ENCODE results near the gene S100A9. TPM values are rescaled to one million over a fixed set of nuclear protein-coding genes. Genes with fewer than 3 reads are reported as not detected.
"Not testable (repeated sequence)": the region's sequence is repeated elsewhere in the genome, so short reads cannot be mapped to it uniquely, and the experiment has no call there.

S100A9 gene
- total RNA-seq, 1 experiment from 2014 or later = not detected

DNA sequence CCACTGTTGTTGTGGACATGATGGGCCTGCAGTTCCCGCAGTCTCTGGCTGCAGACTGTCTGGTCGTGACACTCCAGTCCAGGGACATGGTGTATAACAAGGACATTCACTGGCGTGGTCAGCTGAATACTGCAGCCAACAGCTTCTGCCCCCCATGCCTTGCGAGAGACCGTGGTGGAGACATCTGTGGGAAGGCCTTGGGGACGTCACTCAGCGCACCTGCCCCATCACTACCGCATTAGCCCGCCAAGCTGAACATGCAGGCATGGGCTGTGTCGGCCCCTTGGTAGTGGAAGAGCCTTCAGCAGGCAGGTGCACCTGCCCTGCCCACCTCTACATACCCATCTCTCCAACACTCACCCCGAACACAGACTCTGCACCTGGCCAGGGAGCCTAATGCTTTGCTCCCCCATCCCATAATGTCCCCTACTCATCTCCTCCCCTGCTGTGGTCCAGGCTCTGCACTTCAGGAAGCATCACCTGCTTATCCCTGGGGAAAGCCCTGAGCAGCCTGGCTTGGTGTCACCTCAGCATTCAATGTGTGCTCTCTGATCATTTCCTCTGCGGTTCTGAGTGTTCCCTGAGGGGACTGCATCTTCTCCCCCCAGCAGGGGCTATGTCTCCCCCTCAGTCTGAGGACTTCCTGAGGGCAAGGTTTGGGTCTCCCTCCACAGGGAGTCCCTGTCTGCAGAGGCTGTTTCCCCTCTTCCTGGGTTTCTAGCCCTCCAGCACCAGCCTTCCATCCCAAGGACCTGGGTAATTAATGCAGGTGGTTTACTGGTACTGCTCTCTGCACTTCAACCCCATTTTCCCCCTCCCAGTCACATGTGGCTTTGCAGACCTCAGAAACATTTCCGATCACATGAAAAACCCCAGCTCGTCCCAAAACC lies 12.2 kb upstream of the S100A9 start:
- DNase-seq (ENCODE audit: low spot score) = no peak

DNA sequence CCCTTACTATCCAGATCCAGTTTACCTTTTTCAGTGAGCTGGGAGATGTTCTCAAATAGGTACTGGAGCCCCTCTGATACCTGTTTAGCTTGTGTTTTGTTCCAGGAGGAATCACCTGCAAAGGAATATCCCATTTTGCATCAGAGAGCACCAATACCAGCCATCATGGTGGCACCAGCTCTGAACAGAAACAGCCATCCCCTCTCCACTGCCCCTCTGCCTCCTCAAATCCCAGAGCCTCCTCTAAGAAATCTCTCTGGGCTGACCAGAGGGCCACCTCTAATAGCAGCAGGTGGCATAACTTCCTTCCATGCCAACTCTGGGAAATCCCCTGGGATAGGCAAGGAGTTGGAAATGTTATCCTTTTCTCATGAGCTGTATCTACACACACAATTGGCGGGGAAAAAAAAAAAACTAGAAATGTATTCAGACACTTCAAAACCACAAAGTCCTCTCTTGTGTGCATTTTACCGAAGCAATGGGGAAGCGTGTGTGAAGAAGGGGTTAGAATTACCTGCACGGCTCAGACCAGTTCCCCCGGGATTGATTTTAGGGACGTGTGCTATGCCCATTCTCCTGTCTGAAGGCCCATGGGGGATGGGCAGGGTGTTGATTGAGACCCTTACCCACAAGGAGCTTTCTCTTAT lies 11.5 kb upstream of the S100A9 start:
- no peak for DNase-seq (ENCODE audit: low spot score)

DNA sequence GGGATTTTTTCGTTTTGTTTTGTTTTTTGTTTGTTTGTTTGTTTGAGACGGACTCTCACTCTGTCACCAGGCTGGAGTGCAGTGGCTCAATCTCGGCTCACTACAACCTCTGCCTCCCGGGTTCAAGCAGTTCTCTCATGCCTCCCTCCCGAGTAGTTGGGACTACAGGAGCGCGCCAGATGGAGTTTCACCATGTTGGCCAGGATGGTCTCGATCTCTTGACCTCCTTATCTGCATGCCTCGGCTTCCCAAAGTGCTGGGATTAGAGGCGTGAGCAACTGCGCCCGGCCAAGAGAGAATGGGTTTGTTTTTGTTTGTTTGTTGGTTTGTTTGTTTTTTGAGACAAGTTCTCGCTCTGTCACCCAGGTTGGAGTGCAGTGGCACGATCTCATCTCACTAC lies 10.6 kb upstream of the S100A9 start:
- DNase-seq (ENCODE audit: low spot score) = not testable (repeated sequence)

DNA sequence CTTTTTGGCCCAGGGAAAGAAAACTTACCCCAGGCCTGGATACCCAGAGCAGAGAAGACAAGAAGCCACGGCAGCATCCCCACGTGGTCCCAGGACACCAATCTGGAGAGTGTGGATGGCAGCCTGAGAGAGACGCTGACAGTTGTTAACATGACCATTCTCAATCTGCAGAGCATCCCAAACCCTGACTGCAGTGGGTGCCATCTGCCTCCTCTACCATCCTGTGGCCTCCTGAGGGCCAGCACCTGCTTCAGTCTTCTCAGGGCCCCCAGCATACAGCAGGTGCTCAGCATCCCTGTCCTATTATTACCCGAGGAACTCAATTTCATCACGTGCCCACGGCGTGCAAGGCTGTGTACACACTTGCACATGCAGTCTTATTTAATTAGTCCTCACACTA lies 9.8 kb upstream of the S100A9 start:
- DNase-seq (ENCODE audit: low spot score) = no peak

DNA sequence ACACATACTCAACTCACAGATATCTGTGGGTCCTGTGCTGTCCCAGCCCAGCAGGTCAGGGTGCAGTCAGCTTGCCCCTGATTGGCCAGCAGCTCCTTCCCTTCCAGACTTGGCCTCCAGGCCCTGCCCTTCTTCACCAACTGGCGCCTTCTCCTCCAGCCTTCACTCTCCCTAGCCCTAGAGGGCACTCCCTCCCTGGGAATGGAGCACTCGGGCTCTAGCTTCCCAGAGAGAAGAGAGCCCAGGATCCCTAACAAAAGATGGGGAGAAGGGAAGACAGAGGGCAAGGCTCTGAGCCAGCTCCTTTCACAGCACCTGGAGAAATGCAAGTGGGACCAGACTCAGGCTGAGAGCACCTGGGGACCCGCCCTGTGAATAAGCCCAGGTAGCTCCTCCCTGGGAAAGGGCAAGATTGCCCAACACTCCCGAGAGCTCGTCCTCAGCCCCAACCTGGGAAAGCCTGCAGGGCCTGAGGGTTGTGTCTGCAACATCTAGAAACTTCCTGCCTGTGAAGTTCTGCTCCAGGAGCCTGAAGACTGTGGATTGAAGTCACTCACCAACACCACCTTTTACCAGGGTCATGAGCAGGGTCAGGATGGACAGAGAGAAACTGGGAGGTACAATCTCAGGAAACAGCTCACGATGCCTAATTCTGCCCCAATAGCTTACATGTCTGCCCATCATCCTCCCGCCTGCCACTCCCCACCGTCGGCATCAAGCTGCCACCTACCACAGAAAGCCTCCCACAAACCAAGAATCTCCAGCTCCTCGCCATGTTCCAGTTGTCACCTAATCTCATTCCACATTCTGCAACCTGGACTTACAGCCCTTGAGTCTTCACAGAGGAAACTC lies 8.9 kb upstream of the S100A9 start, which contains the start of gene PGLYRP4:
TSS of gene PGLYRP4 (minus strand) at position 331 of the 852 bp plus-strand sequence. CDS start 909 bp downstream, outside the sequence.
- DNase-seq (ENCODE audit: low spot score) = no peak

DNA sequence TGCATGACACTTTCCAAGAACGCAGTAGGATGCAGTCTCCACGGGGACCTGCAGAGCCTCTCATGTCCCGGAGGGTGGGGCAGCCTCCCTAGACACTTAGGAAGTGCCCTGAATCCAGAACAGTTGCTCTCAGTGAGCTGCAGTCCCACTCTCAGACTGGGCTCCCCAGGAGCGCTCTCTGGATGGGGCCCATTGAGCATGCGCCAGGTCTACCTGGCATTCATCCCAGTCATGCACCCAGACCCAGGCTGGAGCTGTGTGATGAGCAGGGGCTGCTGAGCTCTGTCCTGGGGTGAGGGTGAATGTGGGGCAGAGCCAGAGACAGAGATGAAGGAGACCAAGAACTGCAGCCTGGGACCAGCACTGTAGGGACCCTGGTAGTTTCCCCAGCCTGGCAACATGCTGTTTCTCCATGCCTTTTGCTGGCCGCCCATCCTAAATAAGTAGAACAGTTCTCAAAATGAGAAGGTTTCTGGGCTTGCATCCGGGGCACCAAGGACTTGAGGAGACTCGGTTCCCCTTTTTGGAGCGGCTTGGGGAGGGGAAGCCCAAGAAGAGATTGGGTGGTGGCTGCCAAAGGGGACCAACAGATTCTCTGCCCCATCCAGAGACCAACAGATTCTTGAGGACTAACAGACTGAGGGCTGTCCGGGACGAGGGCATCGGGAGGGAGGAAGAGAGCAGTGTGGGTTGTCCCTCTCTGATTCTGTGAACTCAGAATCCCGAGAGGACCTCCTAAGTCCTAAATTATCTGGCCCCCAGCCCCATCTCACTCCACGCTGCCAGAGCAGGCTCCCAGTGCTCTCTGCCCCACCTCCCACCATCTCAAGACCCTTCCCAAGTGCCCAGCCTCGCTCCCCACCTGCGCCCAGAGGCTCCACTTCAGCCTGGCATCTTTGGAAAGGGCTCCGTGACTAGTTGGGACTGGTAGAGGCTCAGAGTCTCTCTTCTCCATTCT lies 8.0 kb upstream of the S100A9 start:
- no peak for DNase-seq (ENCODE audit: low spot score)

DNA sequence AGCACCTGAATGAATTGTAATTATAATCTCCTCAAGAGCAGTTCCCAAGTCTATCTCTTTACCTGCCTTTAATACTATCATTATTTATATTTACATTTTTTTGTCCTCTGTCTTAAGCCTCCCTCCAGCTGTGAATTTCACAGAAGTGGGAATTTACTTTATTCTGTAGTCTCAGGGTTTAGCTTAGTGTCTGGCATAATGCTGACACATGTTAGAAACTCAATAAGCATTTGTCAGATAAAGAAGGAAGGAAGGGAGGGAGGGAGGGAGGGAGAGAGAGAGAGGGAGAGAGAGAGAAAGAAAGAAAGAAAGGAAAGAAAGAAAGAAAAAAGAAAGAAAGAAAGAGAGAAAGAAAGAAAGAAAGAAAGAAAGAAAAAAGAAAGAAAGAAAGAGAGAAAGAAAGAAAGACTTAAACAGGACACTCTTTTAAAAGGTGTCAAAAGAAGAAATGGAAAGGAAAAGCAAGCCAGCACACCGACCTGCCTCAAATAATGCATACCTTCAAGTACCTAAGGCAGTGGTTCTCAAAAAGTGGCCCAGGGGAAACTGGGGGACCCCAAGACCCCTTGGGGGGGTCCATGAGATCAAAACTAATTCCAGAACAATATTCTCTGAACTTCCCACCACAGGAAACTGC lies 7.2 kb upstream of the S100A9 start:
- no peak for DNase-seq (ENCODE audit: low spot score)

DNA sequence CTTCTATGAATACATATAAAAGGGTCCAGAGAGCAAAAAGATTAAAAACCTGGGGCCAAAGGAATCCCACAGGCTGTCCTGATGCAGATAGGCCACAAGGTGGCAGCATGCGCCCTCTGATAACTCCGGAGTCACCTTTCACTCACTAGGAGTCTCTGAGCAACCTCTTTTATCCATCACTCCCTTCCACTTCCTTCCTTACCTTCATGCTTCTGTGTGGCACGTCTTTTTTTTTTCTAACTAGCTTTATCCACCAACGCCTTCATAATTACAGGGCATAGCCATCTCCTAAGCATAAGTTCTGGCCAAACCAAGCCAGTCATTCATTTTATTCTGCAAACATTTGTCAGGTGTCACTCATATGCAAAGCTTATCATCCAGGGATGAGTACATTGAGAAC lies 5.1 kb upstream of the S100A9 start:
- peak; percentile 67 for DNase-seq (ENCODE audit: low spot score)

DNA sequence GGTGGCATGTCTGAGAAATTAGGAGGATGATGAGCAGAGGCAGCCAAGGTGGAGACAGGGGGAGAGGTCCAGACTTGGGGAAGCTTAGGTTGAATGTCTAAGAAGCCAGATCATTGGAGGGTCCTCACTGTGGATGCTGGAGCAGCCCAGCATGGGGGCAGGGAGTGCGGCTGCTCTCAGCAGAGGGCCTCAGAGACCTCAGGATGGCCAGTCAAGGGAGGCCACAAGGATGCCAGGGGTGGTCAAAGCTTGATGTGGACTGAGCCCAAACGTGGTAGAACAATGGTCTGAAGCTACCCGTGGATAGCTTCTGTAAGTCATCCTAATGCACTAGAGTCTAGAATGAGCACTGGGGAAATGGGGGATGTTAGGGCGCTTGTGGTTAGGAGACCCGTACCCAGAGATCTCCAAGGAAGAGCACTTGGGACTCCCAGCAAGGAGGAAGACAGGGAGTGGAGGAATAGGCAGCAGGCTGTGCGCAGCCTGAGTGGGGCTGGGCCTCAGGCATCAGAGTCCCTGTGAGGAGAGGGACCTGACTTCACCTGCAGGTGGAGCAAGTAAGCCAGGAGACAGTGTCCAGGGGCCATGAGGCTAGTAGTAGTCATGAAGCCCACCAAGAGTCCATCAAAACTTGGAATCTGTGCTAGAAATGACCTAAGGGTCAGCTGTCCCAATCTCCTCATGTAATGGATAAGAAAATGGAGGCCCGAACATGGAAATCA lies 4.3 kb upstream of the S100A9 start:
- DNase-seq (ENCODE audit: low spot score) = peak; percentile 36

DNA sequence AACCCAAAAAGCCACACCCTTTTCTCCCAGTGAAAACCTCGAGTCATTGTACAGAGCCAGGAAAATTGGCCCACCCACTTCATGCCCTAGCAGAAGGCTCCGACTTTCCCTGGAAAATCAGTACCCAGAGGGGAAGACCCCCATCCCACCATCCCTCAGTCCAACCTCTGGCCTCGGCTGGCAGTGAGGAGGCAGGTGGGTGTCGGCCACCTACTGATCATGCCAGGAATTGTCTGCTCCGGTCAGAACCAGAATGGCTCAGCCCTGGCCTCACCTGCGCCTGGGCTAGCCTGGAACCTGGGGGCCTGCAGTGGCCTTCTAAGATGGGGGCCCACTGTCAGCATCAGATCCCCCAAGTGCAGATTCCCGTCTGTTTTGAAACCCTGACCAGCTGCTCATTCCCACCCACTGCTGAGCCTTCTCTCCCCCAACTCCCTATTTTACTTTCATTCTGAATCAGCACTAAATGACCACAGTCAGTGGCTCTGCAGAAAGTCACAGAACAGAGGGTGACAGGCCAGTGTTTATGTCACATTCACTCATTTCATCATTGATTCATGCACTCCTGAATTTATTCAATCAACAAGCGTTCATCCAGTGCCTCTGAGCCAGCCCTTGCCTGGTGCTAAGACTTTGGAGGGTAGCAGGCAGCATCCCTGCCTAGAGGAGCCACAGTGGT lies 3.0 kb upstream of the S100A9 start:
- DNase-seq (ENCODE audit: low spot score) = no peak

DNA sequence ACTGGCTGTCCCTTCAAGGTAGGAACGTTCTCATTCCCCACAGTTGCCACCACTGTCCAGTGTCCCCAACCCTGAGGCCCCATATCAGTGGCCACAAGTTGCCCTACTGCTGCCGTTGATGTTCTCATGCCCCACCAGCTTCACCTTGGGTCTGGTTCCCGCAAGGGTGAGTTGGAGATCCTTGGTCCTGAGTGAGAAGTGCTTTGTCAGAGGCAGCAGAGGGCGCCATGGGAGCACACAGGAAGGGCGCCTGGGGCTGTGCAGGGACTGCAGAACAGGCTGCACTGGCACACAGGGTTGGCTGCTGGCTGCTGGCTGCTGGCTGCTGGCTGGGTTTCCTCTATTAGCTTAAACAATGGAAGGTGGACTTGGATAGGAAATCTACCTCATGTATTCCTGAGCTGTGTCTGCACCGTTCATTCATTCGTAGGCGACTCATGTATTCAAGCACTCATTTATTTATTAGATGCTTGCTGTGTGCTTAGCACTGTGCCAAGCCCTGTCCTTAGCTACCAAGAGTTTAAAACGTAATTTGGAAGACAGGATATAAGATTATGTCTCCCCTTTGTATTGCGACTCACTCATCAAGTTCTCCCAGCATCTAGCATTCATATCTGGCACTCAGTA lies 2.1 kb upstream of the S100A9 start:
- DNase-seq (ENCODE audit: low spot score) = peak; percentile 76

DNA sequence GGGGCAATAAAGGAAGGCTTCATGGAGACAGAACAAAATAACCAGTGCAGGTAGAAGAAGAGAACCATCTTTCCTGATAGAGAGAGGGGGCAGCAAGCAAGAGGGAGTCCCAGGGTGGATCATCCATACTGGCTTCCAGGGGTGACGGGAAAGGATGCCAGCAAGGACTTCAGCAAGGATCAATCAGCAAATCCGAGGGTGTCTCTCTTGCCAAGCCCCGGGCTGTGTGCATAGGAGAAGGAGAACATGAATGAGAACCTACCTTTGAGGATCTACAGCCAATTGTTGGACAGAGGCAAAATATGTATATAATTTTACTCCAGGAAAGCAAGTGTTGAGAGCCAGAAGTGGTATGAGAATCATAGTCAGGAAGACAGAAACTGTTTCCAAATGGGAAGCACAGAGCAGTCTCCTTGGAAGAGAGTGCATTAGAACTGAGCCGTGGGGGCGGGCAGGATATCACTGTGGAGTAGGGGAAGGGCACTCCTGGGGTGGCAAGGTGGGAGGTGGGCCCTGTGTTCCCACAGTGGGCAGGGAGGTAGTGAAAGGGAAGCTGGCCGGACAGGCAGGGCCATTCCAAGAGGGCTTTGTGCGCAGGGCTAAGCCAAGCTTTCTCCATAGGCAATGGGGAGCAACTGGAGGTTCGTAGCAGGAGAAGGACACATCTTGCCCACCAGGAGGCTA lies 1.1 kb upstream of the S100A9 start:
- no peak for DNase-seq (ENCODE audit: low spot score)

DNA sequence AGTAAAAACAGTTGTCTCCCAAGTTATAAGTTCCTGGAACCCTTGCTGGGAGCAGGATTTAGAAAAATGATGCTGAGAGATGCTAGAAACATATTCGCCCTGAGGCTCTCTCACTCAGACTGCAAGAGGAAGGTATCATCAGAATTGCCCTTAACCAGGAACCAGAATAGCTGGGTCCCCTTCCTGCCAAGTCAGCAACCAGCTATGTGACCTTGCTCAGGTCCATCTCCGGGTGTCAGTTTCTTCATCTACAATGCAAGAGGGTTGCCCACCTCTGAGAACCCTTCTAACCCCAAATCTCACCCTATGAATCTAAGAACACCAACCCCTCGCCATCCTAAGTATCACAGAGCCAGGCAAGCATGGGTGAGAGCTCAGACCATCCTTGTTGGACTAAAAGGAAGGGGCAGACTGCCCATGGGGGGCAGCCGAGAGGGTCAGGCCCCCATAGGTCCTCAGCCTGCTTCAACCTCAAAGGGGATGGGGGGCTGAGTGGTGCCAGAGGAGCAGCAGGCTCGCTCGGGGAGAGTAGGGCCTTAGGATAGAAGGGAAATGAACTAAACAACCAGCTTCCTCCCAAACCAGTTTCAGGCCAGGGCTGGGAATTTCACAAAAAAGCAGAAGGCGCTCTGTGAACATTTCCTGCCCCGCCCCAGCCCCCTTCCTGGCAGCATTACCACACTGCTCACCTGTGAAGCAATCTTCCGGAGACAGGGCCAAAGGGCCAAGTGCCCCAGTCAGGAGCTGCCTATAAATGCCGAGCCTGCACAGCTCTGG lies 390 bp upstream of the S100A9 start:
- no peak for DNase-seq (ENCODE audit: low spot score)

DNA sequence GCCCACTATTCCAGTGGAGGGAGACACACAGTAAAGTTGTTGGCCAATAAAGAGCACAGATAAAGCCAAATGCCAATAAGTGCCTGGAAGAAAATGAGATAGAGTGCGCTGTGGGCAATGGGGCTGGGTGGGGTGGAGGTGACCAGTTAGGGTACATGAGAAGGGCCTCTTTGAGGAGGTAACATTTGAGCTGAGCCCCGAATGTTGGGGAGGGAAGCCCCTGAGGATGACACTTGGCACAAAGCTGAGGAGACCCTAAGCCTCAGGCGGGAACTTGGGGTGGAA lies 979 bp downstream of the S100A9 start:
- no peak for DNase-seq (ENCODE audit: low spot score)

DNA sequence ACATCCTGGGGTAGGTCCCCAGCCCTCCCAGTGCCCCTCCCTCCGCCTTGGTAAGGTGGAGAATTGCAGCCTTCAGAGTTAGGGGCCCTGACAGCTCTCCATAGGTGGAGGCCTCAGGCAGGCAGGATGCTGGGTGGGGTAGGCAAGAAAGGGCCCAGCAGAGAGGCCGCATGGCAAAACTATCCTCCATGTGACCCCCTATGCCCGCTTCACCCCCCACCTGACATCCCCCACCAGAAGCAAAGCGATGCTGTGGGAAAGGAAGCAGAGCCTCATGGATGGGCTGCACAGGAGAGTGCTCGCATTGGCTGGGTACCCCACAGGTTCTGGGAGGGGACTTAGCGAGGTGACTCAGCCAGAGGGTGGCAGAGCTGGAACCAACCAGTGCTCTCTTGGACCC lies 1.6 kb downstream of the S100A9 start:
- no peak for DNase-seq (ENCODE audit: low spot score)

DNA sequence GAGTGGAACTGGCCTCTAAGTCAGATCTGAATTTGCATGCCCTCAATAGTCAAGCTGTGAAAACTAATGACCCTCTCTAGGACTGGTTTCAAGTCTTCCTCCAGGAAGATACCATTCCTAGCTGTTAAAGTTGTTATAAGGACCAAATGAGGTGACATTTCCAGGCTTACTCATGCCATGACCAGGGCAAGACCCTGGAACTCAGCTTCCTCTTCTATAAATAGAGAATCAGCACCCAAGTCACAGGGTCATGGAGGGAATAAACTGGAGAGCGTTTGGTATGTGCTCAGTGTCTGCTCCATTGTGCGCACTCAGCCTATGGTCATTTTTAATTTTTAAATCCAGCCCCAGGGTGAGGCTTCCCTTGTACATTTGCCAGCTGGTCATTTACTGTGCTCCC lies 2.5 kb downstream of the S100A9 start:
- no peak for DNase-seq (ENCODE audit: low spot score)

DNA sequence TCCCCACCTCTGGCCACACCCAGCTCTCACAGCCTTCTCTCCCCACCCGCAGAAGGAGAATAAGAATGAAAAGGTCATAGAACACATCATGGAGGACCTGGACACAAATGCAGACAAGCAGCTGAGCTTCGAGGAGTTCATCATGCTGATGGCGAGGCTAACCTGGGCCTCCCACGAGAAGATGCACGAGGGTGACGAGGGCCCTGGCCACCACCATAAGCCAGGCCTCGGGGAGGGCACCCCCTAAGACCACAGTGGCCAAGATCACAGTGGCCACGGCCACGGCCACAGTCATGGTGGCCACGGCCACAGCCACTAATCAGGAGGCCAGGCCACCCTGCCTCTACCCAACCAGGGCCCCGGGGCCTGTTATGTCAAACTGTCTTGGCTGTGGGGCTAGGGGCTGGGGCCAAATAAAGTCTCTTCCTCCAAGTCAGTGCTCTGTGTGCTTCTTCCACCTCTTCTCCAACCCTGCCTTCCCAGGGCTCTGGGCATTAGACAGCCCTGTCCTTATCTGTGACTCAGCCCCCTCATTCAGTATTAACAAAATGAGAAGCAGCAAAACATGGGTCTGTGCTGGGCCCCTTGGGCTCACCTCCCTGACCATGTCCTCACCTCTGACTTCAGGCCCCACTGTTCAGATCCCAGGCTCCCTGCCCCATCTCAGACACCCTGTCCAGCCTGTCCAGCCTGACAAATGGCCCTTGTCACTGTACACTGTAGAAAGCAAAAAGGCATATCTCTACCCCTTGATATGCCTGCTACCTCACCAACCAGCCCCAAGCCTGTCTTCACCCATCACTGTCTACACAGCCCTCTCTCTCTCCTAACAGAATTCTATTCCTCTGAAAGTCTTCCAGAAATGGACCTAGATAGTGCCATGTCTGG lies 3.2 kb downstream of the S100A9 start:
- no peak for DNase-seq (ENCODE audit: low spot score)

Measured in H4 (cell line).